NCI-H2227 (cell line): Measurements from ENCODE around the gene TASOR2.

Experiments used
- DNase-seq: peaks from one replicate; lab custom pipeline; 2025; ENCODE audit not compliant: unreplicated experiment; lab: John Stamatoyannopoulos, UW

The TASOR2 gene

GRCh38 chr10:5679606-5680005 lies 5.0 kb upstream of the TASOR2 start:
- no peak for DNase-seq

GRCh38 chr10:5681930-5682329 lies 2.7 kb upstream of the TASOR2 start:
- no peak for DNase-seq

- no peak for DNase-seq
Observed at GRCh38 chr10:5683065-5683464, 1.6 kb upstream of the TASOR2 start.

GRCh38 chr10:5684971-5685763 lies 529 bp downstream of the TASOR2 start:
- DNase-seq = peak; percentile 54

GRCh38 chr10:5685764-5686240 lies 1.2 kb downstream of the TASOR2 start:
- DNase-seq = no peak

- no peak for DNase-seq
Observed at GRCh38 chr10:5688587-5688986, 3.9 kb downstream of the TASOR2 start.

GRCh38 chr10:5691786-5692185 lies 7.1 kb downstream of the TASOR2 start:
- no peak for DNase-seq

GRCh38 chr10:5692461-5693358 lies 8.1 kb downstream of the TASOR2 start:
- peak; percentile 75 for DNase-seq

GRCh38 chr10:5694573-5694972 lies 9.9 kb downstream of the TASOR2 start:
- no peak for DNase-seq

GRCh38 chr10:5697342-5697741 lies 12.7 kb downstream of the TASOR2 start:
- DNase-seq = no peak

- DNase-seq = no peak
Observed at GRCh38 chr10:5698062-5698461, 13.4 kb downstream of the TASOR2 start.

GRCh38 chr10:5708356-5708755 lies 23.7 kb downstream of the TASOR2 start:
- no peak for DNase-seq

GRCh38 chr10:5709865-5710264 lies 25.2 kb downstream of the TASOR2 start:
- no peak for DNase-seq

GRCh38 chr10:5710859-5711258 lies 26.2 kb downstream of the TASOR2 start:
- DNase-seq = no peak

- no peak for DNase-seq
Observed at GRCh38 chr10:5711642-5712041, 27.0 kb downstream of the TASOR2 start.

GRCh38 chr10:5719546-5719945 lies 34.9 kb downstream of the TASOR2 start:
- no peak for DNase-seq

- DNase-seq = no peak
Observed at GRCh38 chr10:5720182-5720581, 35.5 kb downstream of the TASOR2 start.

GRCh38 chr10:5723692-5724091 lies 39.1 kb downstream of the TASOR2 start:
- DNase-seq = no peak

GRCh38 chr10:5730766-5731165 lies 46.1 kb downstream of the TASOR2 start:
- DNase-seq = no peak

GRCh38 chr10:5731559-5731958 lies 46.9 kb downstream of the TASOR2 start:
- no peak for DNase-seq

- no peak for DNase-seq
Observed at GRCh38 chr10:5732141-5732540, 47.5 kb downstream of the TASOR2 start.
